GM21423 (cell line): ENCODE results near the gene TRPC4AP.
"Not testable (repeated sequence)": the region's sequence is repeated elsewhere in the genome, so short reads cannot be mapped to it uniquely, and the experiment has no call there.

Experiments
- ATAC-seq: cut with Tn5 transposase; IDR thresholded peaks from one replicate; pipeline ENCODE4 v1.9.1; 2021; ENCODE audit warnings: mild to moderate bottlenecking, moderate library complexity; ENCODE audit not compliant: unreplicated experiment

Gene TRPC4AP, protein sequence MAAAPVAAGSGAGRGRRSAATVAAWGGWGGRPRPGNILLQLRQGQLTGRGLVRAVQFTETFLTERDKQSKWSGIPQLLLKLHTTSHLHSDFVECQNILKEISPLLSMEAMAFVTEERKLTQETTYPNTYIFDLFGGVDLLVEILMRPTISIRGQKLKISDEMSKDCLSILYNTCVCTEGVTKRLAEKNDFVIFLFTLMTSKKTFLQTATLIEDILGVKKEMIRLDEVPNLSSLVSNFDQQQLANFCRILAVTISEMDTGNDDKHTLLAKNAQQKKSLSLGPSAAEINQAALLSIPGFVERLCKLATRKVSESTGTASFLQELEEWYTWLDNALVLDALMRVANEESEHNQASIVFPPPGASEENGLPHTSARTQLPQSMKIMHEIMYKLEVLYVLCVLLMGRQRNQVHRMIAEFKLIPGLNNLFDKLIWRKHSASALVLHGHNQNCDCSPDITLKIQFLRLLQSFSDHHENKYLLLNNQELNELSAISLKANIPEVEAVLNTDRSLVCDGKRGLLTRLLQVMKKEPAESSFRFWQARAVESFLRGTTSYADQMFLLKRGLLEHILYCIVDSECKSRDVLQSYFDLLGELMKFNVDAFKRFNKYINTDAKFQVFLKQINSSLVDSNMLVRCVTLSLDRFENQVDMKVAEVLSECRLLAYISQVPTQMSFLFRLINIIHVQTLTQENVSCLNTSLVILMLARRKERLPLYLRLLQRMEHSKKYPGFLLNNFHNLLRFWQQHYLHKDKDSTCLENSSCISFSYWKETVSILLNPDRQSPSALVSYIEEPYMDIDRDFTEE

DNA sequence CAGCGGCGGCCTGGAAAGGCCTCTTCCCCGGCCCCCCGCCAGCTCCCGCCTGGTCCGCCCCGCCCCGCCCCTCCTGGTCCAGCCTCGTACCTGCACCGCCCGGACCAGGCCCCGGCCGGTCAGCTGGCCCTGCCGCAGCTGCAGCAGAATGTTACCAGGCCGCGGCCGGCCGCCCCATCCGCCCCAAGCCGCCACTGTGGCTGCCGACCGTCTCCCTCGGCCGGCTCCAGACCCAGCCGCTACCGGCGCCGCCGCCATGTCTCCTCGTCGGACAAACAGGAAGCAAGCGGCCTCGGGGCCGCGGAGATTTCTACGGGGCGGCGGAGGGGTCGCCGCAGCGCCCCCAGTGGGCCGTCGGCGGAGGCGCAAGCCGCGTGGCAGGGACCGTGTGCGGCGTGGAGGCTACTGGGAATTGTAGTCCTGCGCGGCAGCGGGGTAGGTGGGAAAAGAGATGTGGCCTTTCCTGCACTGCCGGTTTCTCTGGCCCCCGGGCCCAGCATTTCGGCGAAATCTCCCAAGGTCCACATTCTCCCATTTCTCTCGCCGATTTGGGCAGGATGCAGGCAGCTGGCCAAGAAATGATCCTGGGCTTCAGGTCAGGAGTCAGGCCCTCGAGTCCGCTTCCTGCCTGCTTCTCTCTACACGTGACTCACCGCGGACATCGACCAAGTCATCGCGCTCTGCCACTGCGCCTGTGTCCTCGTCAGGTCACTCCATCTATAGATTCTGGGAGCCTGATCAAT, at the start of gene TRPC4AP:
Gene TRPC4AP (minus strand): TSS at position 284 of the 743 bp plus-strand sequence. CDS start 26 bp downstream, at position 258.
- ATAC-seq = peak; percentile 95

- ATAC-seq = no peak
These were observed 43.4 kb upstream of the TRPC4AP start for GRCh38 chr20:35135867-35136586.

DNA sequence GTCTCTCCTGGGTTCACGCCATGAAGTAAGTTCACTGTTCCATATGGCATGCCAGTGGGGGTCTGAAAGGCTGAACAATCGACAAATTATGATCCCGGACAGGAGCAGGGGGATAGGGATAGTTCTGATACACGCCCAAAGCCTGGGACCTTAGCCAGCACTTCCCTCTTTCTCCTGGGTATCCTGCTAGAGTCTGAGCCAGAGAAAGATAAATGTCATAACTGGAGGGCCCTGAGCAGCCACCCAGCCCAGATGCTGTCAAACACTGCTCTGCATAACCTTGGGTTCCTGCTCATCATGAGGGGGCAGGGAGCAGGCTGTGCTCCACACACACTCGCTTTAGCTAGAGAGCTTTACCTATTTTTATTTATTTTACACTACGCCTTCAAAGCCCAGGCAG, 42.3 kb upstream of the TRPC4AP start:
- ATAC-seq = no peak

GRCh38 chr20:35134472-35134871, 41.9 kb upstream of the TRPC4AP start:
- ATAC-seq = no peak

- ATAC-seq = no peak
These were observed 41.1 kb upstream of the TRPC4AP start for GRCh38 chr20:35133735-35134134.

DNA sequence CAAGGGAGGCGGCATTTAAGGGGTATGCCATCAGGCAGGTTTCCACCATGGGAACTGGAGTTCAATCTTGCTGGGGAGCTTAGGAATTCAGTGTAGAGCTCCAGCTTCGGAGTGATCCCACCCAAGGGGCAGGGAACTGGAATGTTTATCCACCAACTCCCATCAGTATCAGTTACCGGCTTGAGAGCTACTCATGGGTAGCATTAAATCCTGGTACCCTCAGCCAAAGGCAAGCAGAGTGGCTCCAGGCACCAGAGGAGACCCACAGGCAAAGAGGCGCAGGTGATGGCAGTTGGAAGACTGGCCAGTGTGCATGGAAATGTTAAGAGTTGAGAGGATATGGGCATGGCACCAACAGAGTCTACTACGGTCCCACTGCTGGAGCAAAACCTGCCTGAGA, 40.4 kb upstream of the TRPC4AP start:
- no peak for ATAC-seq

GRCh38 chr20:35131934-35132333, 39.3 kb upstream of the TRPC4AP start:
- no peak for ATAC-seq

DNA sequence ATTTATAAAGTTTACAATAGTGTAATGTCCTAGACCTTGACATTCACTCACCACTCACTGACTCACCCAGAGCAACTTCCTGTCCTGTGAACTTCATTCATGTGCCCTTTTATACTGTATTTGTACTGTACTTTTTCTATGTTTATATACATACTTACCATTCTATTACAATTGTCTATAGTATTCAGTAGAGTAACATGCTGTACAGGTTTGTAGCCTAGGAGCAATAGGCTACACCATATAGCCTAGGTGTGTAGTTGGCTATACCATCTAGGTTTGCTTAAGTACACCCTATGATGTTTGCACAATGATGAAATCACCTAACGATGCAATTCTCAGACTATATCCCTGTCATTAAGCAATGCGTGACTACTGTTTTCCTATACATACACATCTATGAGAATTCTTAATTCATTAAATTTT, 37.1 kb upstream of the TRPC4AP start:
- ATAC-seq = no peak

DNA sequence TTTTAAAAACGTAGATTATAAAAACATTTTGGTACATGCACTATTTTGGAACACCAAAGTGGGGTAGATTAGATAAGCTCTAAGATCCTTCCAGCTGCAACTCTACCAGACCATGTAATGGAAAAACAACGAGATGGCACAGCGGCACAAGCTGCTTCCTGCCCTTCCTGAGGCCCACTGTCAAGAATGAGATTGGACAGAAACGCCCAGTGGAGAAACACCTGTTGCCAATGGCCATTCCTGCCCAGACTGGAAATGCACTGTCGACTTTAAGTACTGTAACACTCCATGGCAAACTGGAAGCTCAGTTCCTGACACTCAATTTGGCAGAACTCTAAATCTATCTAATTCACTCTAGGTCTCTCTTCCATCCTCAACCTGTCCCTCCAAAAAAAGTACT, 33.1 kb upstream of the TRPC4AP start:
- no peak for ATAC-seq

GRCh38 chr20:35122756-35123405, 30.3 kb upstream of the TRPC4AP start:
- no peak for ATAC-seq

DNA sequence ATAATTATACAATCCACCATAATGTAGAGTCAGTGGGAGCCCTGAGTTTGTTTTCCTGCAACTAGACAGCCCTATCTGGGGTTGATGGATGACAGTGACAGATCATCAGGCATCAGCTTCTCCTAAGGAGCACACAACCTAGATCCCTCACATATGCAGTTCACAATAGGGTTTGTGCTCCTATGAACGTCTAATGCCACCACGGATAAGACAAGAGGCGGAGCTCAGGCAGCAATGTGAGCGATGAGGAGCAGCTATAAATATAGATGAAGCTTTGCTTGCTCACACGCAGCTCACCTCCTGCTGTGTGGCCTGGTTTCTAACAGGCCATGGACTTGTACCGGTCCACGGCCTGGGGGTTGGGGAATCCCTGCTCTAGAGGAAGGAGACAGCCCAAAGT, 28.6 kb upstream of the TRPC4AP start:
- ATAC-seq = no peak

DNA sequence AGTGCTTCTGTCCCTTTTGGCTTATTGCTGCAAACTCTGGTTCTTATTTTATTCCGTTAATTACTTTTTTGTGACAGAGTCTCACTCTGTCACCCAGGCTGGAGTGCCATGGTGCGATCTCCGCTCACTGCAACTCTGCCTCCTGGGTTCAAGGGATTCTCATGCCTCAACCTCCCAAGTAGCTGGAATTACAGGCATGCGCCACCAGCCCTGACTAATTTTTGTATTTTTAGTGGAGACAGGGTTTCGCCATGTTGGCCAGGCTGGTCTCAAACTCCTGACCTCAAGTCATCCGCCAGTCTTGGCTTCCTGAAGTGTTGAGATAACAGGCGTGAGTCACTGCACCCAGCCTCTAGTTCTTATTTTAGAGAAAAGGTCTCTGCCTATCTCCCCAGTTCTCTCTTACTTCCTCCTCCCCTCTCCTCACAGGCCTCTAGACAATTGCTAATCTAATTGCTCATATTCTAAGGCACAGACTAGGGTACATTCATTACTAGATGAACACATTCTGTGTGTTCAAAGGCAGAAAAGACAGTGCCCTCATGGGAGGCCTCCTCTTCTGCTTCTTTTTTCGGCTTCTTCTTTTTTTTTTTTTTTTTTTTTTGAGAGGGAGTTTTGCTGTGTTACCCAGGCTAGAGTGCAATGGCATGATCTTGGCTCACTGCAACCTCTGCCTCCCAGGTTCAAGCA, 27.6 kb upstream of the TRPC4AP start:
- ATAC-seq = no peak

DNA sequence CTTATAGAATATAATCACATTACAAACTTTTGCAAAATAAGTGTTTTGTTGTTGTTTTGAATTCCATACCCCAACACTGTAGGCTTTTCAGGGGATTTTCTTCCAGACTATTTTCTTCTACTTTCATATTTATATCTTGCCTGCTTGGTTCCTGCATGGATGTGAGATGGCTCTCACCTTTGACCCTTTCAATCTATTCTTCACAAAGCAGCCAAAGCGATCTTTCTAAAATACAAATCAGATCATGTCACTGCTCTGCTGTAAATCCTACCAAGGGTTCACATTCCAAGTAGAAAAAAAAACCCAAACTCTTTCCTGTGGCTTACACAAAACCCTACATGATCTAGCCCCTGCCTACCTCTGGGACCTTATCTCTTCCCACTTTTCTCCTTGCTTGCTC, 25.0 kb upstream of the TRPC4AP start:
- no peak for ATAC-seq

DNA sequence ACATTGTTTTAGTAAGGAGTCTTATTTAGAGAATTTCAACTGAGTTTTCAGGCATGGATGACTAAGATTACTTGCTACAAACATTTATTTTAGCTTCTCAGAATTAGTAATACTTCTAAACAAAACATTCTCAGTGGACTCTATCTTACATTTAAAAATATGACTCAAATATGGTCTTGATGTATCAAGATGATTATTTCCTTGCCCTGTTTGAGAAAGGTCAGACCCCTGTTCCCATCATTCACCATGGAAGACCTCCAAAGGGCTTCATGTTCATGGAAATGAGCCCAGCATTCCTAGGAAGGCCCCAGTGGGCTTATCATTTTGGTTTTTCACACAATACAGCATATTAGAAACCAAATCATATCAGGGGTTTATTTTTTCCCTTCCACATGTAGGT, 24.6 kb upstream of the TRPC4AP start:
- no peak for ATAC-seq

GRCh38 chr20:35116258-35116657, 23.7 kb upstream of the TRPC4AP start:
- no peak for ATAC-seq

- ATAC-seq = no peak
These were observed 23.0 kb upstream of the TRPC4AP start for GRCh38 chr20:35115606-35116005.

DNA sequence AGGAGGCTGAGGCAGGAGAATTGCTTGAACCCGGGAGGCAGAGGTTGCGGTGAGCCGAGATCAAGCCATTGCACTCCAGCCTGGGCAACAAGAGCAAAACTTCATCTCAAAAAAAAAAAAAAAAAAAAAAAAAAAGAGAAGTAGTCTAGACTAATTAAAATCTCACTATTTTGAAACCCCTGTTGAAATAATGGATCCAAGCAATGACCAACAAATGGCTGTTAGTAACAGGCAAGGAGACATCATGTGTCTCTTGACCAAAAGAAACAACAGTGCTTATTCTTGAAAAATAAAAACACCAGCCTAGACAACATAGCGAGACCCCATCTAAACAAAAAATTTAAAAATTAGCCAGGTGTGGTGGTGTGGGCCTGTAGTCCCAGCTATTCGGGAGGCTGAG, 19.7 kb upstream of the TRPC4AP start:
- ATAC-seq = not testable (repeated sequence)

- no peak for ATAC-seq
These were observed 18.7 kb upstream of the TRPC4AP start for GRCh38 chr20:35111141-35111888.

DNA sequence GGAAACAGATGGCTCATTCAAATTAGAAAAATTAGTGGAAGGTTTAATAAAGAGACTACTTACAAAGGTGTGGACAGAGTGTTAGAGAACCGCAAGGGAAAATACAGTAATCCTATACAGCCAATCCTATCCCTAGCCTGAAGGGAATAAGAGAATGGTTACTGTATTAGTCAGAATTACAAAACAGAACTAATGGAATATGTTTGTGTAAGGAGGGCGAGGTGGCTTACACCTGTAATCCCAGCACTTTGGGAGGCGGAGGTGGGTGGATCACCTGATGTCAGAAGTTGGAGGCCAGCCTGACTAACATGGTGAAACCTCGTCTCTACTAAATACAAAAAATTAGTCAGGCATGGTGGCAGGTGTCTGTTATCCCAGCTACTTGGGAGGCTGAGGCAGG, 16.3 kb upstream of the TRPC4AP start:
- no peak for ATAC-seq
